Stimulated activated CD8-positive, alpha-beta memory T cell treated with anti-CD3 and anti-CD28 coated beads, Interleukin-12 subunit alpha, Interleukin-12 subunit beta, amount 100 ng/mL, for 1 hour (primary cell): ENCODE data around the gene CRB3.
"Not testable (repeated sequence)": the region's sequence is repeated elsewhere in the genome, so short reads cannot be mapped to it uniquely, and the experiment has no call there.

ENCODE experiments used
- DNase-seq: peaks from one replicate; pipeline ENCODE4 v3.0.0-alpha.2; 2020; ENCODE audit warnings: low read depth

CRB3 gene

GRCh38 chr19:6464070-6464873 lies at the start of gene CRB3:
Gene CRB3 (plus strand): TSS chr19:6464271. CDS start chr19:6464702, 431 bp downstream.
- peak; percentile 42 for DNase-seq

GRCh38 chr19:6414793-6415590 lies 49.1 kb upstream of the CRB3 start:
- DNase-seq = no peak

- DNase-seq = no peak
These were observed 48.4 kb upstream of the CRB3 start for GRCh38 chr19:6415591-6416190.

GRCh38 chr19:6416658-6417405 lies 47.2 kb upstream of the CRB3 start:
- DNase-seq = no peak

GRCh38 chr19:6417713-6418561 lies 46.1 kb upstream of the CRB3 start:
- no peak for DNase-seq

GRCh38 chr19:6418562-6418932 lies 45.5 kb upstream of the CRB3 start:
- no peak for DNase-seq

- DNase-seq = no peak
These were observed 42.7 kb upstream of the CRB3 start for GRCh38 chr19:6421075-6422014.

- DNase-seq = no peak
These were observed 40.4 kb upstream of the CRB3 start for GRCh38 chr19:6423499-6424194.

- no peak for DNase-seq
These were observed 39.7 kb upstream of the CRB3 start, which contains the start of gene KHSRP for GRCh38 chr19:6424195-6424938. Gene KHSRP (minus strand): TSS chr19:6424811. CDS start chr19:6424701, 110 bp downstream.

- peak; percentile 97 for DNase-seq
These were observed 38.9 kb upstream of the CRB3 start for GRCh38 chr19:6424939-6425731.

GRCh38 chr19:6425732-6426620 lies 38.1 kb upstream of the CRB3 start:
- no peak for DNase-seq

- no peak for DNase-seq
These were observed 36.9 kb upstream of the CRB3 start for GRCh38 chr19:6427131-6427530.

GRCh38 chr19:6428692-6429418 lies 35.2 kb upstream of the CRB3 start:
- not testable (repeated sequence) for DNase-seq

GRCh38 chr19:6429419-6430221 lies 34.5 kb upstream of the CRB3 start:
- DNase-seq = no peak

GRCh38 chr19:6431891-6432290 lies 32.2 kb upstream of the CRB3 start:
- no peak for DNase-seq
